Bronchial epithelial cell (primary cell): ENCODE data around the gene STRBP. TPM values are rescaled to one million over a fixed set of nuclear protein-coding genes. Genes with fewer than 3 reads are reported as not detected.

Experiments
- DNase-seq: peaks from one replicate; pipeline ENCODE4 v3.0.0-alpha.2; 2010; ENCODE audit warnings: low read depth
- FAIRE-seq: peaks from 2 replicates; lab custom pipeline; 2011; peaks lifted over from hg19 to GRCh38; lab: Jason Lieb, UNC
- H3K27me3 ChIP-seq: 2 replicates; pipeline ENCODE4 v1.5.1; 2011; ENCODE audit warnings: low read length; ENCODE audit not compliant: control insufficient read depth, insufficient read depth
- H3K36me3 ChIP-seq: 2 replicates; pipeline ENCODE4 v1.5.1; 2011; ENCODE audit warnings: low read length; ENCODE audit not compliant: control insufficient read depth, insufficient read depth
- H3K4me3 ChIP-seq: 2 replicates; pipeline ENCODE4 v1.5.1; 2011; ENCODE audit warnings: mild to moderate bottlenecking, low read depth, low read length, control low read depth
- total RNA-seq: library from RNA; depleted of rRNA; stranded (reverse); fragments of >200 nt; gene quantifications from 2 replicates; pipeline ENCODE4 v1.2.1, GENCODE V29; 2014
- TF ChIP-seq, protein P1 (sequence below): IDR thresholded peaks from 2 replicates; pipeline ENCODE4 v1.5.1; 2011; ENCODE audit warnings: mild to moderate bottlenecking, moderate library complexity, low read length, control low read depth, inconsistent platforms; ENCODE audit not compliant: insufficient read depth, severe bottlenecking

STRBP gene
- total RNA-seq, 1 donor from 2014 or later: 15.0 TPM

DNA sequence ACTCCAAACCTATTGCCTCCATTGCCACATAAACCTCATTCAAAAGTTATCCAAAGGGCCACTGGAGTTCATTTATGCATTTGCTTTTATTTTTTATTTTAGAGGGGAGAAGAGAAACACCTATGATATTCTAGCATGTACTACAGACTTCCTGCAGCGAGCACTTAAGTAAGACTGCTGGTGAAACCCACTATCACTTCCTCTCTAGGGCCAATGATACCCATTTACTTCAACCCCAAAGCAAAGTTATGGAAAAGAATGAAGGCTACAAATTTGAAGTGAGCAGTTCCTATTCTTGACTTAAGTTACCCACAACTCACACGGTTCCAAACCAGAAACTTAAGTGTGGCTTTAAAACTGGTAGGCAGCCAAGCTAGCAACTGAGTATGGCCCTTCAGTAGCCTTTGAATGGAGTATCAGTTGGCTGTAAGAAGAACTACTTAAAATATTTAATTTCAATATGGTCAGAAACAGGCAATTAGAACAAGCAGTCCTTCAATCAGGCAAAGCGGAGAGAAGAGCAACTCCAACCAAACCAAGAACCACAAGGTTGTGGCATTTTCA, 140.8 kb downstream of the STRBP start:
- no peaks in the 10 kb centered on the region for H3K36me3 ChIP-seq
- H3K4me3 ChIP-seq: no peak overlapping the region
- FAIRE-seq (no peak), DNase-seq (no peak)
- TF ChIP-seq, protein P1, sequence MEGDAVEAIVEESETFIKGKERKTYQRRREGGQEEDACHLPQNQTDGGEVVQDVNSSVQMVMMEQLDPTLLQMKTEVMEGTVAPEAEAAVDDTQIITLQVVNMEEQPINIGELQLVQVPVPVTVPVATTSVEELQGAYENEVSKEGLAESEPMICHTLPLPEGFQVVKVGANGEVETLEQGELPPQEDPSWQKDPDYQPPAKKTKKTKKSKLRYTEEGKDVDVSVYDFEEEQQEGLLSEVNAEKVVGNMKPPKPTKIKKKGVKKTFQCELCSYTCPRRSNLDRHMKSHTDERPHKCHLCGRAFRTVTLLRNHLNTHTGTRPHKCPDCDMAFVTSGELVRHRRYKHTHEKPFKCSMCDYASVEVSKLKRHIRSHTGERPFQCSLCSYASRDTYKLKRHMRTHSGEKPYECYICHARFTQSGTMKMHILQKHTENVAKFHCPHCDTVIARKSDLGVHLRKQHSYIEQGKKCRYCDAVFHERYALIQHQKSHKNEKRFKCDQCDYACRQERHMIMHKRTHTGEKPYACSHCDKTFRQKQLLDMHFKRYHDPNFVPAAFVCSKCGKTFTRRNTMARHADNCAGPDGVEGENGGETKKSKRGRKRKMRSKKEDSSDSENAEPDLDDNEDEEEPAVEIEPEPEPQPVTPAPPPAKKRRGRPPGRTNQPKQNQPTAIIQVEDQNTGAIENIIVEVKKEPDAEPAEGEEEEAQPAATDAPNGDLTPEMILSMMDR: no peak
- H3K27me3 ChIP-seq: no peaks in the 10 kb centered on the region

DNA sequence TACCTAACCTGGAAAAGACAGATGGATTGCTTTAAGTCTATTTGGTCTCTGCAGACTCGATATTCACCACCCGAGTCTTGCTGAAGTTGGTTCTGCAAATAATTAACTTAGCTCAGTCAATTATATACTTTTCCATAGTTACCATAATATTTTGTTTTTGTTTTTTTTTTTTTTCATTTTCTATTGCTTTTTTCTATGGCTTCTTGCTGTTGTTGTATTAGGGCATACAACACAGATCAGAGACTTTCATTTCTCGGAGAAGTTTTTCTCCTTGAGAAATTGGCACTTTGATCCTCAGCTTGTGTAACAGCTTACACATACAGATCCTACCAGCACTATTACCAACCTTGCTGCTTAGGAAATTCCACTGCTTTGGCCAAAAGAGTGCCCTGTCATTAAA, 146.9 kb downstream of the STRBP start:
- TF ChIP-seq, protein P1: no peak
- Histone ChIP-seq H3K27me3 (no peaks in the 10 kb centered on the region), H3K36me3 (no peaks in the 10 kb centered on the region), H3K4me3 (no peak overlapping the region)
- FAIRE-seq (no peak), DNase-seq (no peak)

DNA sequence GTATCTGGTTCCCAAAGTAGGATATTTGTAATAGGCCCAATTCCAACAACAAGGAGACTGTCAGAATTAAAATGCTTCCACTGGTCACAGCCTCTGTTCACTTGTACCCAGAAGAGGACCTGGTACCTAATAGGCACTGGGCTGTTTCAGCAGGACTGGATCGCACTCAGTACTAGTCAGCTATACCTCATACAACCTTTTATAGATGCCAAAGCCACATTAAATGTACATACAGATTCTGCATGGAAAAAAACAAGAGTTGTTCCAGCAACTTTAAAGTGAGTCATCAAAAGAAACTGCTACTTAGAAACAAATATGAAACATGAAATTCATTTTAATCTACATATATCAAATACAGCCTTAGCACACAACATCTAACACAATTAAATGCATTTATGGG, 147.4 kb downstream of the STRBP start:
- H3K4me3 ChIP-seq: no peak overlapping the region
- no peak for DNase-seq
- no peaks in the 10 kb centered on the region for H3K27me3 ChIP-seq
- TF ChIP-seq, protein P1: no peak
- FAIRE-seq: no peak
- no peaks in the 10 kb centered on the region for H3K36me3 ChIP-seq

DNA sequence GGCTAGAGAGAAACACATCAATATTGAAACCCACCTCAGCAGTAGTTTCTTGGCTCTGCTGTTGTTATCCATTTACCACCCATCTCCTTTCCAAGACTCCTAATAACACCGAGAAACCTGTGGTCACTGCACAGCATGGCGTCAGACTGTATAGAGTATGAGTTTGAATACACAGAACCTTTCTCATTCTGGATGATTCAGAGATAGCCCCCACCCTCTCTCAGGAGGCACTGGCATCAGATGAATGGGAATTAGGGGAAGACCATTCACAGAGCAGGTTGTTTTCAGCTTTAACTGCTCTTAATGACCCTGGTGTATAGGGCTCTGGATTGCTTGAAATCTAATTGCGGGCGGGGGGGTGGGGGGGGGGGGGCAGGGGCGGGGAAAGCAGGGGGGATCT, 148.3 kb downstream of the STRBP start:
- FAIRE-seq (no peak), DNase-seq (no peak)
- no peak overlapping the region for H3K4me3 ChIP-seq
- TF ChIP-seq, protein P1: no peak
- no peaks in the 10 kb centered on the region for H3K27me3 ChIP-seq
- H3K36me3 ChIP-seq: no peaks in the 10 kb centered on the region

DNA sequence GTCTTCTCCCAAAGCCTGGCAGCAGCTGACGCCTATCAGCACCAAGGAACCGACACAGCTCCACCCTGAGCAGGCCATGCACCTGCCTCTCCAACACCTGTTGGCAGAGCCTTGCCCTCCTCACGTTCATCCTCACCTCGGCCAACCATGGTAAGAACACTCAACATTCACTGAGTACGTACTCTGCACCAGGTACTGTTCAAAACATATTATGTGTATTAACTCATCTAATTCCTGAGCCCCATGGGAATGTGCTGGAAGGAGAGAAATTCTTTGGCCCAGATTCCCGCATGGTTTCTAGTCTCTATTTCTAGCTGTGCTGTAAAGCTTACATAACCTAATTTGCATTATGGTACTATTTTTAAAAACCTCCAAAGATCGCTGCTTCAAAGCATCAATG, 148.8 kb downstream of the STRBP start:
- FAIRE-seq: no peak
- TF ChIP-seq, protein P1: no peak

DNA sequence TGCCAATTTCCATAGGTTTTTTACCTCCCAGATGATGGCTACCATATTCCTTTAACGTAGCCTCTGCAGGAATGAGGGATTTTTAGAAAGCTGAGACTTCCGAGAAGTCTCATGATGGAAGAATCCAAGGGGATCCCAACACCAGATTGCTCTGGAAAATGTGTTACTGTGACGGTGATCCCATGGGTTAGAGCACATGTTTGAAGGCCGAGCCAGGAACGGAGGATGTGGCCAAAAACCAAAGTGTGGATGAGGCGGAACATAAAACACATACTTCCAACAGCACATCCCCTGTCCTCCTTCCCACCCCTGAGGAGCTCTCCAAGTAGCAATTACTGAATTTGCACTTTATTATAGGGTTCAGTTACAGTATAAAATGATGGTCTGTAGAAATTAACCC, 152.3 kb downstream of the STRBP start:
- Histone ChIP-seq H3K36me3 (no peaks in the 10 kb centered on the region), H3K4me3 (no peak overlapping the region), H3K27me3 (no peaks in the 10 kb centered on the region)
- DNase-seq: no peak
- TF ChIP-seq, protein P1: no peak
- no peak for FAIRE-seq

More for the DNA sequence above, 148.8 kb downstream of the STRBP start:
- no peak for DNase-seq
- no peaks in the 10 kb centered on the region for H3K27me3 ChIP-seq
- no peaks in the 10 kb centered on the region for H3K36me3 ChIP-seq
- no peak overlapping the region for H3K4me3 ChIP-seq
